Measurements from ENCODE around the gene CWH43. TPM values are rescaled to one million over a fixed set of nuclear protein-coding genes. Genes with fewer than 3 reads are reported as not detected.
A peak's percentile ranks its signal among the peaks of the same experiment; 100 is the strongest.
"Not testable (repeated sequence)": the region's sequence is repeated elsewhere in the genome, so short reads cannot be mapped to it uniquely, and the experiment has no call there.

The CWH43 gene
- total RNA-seq, 4 donors from 2014 or later = not detected

DNA sequence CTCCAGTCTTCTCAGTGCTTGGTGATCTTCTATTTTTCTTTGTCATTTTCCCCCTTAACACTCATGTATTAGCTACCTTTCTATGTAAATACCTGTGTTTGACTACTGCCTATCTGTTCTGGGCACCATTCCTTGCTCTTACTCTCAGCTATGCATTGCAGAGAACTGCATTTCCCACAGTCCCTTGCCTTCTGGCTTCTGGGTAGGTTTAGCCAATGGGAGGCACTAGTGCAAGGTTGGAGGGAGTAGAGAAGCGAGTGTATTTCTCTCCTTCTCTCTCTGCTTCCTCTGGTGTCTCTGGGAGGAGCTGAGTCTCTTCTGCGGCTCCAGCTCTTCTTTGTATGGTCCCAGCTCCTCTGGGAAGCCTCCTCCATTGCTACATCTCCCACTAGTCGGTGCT, 50.5 kb downstream of the CWH43 start:
- no peak for ATAC-seq (ENCODE audit: low FRiP score)
- TF ChIP-seq, protein P1, sequence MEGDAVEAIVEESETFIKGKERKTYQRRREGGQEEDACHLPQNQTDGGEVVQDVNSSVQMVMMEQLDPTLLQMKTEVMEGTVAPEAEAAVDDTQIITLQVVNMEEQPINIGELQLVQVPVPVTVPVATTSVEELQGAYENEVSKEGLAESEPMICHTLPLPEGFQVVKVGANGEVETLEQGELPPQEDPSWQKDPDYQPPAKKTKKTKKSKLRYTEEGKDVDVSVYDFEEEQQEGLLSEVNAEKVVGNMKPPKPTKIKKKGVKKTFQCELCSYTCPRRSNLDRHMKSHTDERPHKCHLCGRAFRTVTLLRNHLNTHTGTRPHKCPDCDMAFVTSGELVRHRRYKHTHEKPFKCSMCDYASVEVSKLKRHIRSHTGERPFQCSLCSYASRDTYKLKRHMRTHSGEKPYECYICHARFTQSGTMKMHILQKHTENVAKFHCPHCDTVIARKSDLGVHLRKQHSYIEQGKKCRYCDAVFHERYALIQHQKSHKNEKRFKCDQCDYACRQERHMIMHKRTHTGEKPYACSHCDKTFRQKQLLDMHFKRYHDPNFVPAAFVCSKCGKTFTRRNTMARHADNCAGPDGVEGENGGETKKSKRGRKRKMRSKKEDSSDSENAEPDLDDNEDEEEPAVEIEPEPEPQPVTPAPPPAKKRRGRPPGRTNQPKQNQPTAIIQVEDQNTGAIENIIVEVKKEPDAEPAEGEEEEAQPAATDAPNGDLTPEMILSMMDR (IDR thresholded peaks at IDR 0.05) = no peak
- no peak for DNase-seq (ENCODE audit: low spot score)

DNA sequence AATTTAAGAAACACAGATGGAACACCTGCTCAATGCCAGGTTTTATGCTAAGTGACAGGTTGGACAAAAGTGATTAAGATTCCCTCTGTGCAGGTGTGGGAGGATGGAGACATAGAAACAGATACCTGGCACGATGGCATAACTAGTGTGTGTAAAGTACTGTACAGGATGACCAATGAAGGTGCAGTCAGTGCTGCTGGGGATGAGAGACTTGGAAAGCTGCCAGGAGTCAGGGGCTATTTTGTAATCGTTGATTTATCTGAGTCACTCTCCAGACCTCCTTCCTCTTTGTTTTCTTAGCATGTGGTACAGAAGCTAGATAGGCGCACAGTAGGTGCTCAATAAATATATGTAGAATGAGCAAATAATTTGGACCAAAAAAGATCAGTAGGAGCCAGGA, 58.2 kb downstream of the CWH43 start:
- ATAC-seq (ENCODE audit: low FRiP score) = no peak
- no peak for DNase-seq (ENCODE audit: low spot score)
- TF ChIP-seq, protein P1 (IDR thresholded peaks at IDR 0.05) = no peak

DNA sequence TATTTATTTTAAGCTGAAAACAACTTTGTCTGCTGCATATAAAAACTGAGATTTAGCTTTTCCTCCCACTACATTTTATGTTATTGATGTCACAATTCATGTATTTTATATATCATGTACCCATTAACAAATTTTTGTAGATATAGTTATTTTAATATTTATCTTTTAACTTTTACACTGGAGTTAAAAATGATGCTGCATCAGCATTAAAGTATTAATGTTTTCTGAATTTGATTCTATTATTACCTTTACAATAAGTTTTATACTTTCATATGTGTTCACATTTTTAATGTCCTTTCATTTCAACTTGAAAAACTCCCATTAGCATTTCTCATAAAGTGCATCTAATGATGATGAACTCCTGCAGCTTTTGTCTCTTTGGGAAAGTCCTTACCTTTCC, 72.2 kb downstream of the CWH43 start:
- TF ChIP-seq, protein P1 (IDR thresholded peaks at IDR 0.05) = no peak
- DNase-seq (ENCODE audit: low spot score) (no peak), ATAC-seq (ENCODE audit: low FRiP score) (no peak)

DNA sequence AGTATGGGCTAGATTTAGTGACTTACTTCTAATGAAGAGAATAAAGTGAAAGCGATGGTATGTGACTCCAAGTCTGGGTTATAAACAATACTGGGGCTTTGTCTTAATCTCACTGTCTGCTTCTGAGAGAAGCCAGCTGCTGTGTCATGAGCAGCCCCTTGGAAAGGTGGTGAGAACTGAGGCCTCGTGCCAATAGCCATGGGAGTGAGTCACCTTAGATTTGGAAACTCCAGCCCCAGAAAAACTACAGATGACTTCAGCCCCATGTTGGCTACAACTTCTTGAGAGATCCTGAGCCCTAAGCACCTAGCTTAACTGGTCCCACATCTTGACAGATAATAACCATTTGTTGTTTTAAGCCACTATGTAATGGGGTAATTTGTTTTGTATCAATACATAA, 77.6 kb downstream of the CWH43 start:
- TF ChIP-seq, protein P1 (IDR thresholded peaks at IDR 0.05) = no peak
- ATAC-seq (ENCODE audit: low FRiP score) (no peak), DNase-seq (ENCODE audit: low spot score) (no peak)

DNA sequence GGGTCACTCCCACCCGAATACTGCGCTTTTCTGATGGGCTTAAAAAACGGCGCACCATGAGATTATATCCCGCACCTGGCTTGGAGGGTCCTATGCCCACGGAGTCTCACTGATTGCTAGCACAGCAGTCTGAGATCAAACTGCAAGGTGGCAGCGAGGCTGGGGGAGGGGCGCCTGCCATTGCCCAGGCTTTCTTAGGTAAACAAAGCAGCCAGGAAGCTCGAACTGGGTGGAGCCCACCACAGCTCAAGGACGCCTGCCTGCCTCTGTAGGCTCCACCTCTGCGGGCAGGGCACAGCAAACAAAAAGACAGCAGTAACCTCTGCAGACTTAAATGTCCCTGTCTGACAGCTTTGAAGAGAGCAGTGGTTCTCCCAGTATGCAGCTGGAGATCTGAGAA, 86.1 kb downstream of the CWH43 start:
- ATAC-seq (ENCODE audit: low FRiP score); DNase-seq (ENCODE audit: low spot score): not testable (repeated sequence)

DNA sequence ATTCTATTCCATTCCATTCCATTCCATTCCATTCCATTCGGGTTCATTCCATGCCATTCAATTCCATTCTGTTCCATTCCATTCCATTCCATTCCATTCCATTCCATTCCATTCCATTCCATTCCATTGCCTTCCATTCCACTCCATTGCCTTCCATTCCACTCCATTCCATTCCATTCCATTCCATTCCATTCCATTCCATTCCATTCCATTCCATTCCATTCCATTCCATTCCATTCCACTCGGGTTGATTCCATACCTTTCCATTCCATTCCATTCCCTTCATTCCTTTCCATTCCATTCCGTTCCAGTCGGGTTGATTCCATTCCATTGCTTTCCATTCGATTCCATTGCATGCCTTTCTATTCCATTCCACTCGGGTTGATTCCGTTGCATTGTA, 105.8 kb downstream of the CWH43 start:
- DNase-seq (ENCODE audit: low spot score) = not testable (repeated sequence)
- ATAC-seq (ENCODE audit: low FRiP score) = peak; percentile 58

DNA sequence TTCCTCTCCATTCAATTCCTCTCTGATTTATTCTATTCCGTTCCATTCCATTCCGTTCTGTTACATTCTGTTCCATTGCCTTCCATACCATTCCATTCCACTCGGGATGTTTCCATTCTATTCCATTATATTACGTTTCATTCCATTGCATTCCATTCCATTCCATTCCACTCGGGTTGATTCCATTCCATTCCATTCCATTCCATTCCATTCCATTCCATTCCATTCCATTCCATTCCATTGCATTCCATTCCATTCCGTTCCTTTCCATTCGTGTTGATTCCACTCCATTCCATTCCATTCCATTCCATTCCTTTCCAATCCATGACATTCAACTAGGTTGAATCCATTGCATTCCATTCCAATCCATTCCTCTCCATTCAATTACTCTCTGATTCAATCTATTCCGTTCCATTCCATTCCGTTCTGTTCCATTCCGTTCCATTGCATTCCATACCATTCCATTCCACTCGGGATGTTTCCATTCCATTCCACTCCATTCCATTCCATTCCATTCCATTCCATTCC, 106.6 kb downstream of the CWH43 start:
- peak; percentile 85 for ATAC-seq (ENCODE audit: low FRiP score)
- not testable (repeated sequence) for DNase-seq (ENCODE audit: low spot score)

DNA sequence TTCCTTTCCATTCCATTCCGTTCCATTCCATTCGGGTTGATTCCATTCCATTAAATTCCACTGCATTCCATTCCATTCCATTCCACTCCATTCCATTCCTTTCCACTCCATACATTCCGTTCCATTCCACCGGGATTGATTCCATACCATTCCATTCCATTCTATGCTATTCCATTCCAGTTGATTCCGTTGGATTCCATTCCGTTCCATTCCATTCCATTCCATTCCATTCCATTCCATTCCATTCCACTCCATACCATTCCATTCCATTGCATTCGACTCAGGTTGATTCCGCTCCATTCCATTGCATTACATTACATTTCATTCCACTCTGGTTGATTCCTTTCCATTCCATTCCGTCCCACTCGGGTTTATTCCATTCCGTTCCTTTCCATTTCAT, 110.1 kb downstream of the CWH43 start:
- not testable (repeated sequence) for ATAC-seq (ENCODE audit: low FRiP score)

DNA sequence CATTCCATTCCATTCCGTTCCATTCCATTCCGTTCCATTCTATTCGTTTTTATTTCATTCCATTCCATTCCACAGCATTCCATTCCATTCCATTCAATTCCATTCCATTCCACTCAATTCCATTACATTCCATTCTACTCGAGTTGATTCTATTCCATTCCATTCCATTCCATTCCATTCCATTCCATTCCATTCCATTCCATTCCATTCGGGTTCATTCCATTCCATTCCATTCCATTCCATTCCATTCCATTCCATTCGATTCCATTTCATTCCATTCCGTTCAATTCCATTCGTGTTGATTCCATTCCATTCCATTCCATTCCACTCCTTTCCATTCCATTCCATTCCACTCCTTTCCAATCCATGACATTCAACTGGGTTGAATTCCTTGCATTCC, 110.6 kb downstream of the CWH43 start:
- DNase-seq (ENCODE audit: low spot score) = not testable (repeated sequence)
- ATAC-seq (ENCODE audit: low FRiP score) = peak; percentile 52

More for the DNA sequence above, 110.1 kb downstream of the CWH43 start:
- DNase-seq (ENCODE audit: low spot score) = not testable (repeated sequence)

DNA sequence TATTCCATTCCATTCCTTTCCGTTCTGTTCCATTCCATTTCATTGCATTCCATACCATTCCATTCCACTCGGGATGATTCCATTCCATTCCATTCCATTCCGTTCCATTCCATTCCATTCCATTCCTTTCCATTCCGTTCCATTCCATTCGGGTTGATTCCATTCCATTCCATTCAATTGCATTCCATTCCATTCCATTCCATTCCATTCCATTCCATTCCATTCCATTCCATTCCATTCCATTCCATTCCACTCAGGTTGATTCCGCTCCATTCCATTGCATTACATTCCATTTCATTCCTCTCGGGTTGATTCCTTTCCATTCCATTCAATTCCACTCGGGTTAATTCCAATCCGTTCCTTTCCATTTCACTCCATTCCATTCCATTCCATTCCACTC, 111.0 kb downstream of the CWH43 start:
- ATAC-seq (ENCODE audit: low FRiP score) = peak; percentile 47
- DNase-seq (ENCODE audit: low spot score) = not testable (repeated sequence)

DNA sequence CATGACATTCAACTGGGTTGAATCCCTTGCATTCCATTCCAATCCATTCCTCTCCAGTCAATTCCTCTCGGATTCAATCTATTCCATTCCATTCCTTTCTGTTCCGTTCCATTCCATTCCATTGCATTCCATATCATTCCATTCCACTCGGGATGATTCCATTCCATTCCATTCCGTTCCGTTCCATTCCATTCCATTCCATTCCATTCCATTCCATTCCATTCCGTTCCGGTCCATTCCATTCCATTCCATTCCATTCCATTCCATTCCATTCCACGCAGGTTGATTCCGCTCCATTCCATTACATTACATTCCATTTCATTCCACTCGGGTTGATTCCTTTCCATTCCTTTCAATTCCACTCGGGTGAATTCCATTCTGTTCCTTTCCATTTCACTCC, 111.4 kb downstream of the CWH43 start:
- DNase-seq (ENCODE audit: low spot score); ATAC-seq (ENCODE audit: low FRiP score): not testable (repeated sequence)

DNA sequence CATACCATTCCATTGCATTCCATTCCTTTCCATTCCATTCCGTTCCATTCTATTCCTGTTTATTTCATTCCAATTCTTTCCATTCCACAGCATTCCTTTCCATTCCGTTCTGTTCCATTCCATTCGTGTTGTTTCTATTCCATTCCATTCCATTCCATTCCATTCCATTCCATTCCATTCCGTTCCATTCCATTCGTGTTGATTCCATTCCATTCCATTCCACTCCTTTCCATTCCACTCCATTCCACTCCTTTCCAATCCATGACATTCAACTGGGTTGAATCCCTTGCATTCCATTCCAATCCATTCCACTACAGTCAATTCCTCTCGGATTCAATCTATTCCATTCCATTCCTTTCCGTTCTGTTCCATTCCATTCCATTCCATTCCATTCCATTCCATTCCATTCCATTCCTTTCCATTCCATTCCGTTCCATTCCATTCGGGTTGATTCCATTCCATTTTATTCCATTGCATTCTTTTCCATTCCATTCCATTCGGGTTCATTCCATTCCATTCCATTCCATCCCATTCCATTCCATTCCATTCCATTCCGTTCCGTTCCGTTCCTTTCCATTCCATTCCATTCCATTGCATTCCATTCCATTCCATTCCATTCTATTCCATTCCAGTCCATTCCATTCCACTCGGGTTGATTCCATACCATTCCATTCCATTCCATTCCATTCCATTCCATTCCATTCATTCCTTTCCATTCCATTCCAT, 112.1 kb downstream of the CWH43 start:
- not testable (repeated sequence) for DNase-seq (ENCODE audit: low spot score)
- peak; percentile 17 for ATAC-seq (ENCODE audit: low FRiP score)

DNA sequence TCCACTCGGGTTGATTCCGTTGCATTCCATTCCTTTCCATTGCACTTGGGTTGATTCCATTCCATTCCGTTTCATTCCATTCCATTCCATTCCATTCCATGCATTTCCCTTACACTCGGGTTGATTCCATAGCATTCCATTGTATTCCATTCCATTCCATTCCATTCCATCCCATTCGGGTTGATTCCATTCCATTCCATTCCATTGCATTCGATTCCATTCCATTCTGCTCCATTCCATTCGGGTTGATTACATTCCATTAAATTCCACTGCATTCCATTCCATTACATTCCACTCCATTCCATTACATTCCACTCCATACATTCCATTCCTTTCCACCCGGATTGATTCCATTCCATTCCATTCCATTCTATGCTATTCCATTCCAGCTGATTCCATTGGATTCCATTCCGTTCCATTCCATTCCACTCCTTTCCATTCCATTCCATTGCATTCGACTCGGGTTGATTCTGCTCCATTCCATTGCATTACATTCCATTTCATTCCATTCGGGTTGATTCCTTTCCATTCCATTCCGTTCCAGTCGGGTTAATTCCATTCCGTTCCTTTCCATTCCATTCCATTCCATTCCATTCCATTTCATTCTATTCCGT, 113.9 kb downstream of the CWH43 start:
- DNase-seq (ENCODE audit: low spot score); ATAC-seq (ENCODE audit: low FRiP score): not testable (repeated sequence)

DNA sequence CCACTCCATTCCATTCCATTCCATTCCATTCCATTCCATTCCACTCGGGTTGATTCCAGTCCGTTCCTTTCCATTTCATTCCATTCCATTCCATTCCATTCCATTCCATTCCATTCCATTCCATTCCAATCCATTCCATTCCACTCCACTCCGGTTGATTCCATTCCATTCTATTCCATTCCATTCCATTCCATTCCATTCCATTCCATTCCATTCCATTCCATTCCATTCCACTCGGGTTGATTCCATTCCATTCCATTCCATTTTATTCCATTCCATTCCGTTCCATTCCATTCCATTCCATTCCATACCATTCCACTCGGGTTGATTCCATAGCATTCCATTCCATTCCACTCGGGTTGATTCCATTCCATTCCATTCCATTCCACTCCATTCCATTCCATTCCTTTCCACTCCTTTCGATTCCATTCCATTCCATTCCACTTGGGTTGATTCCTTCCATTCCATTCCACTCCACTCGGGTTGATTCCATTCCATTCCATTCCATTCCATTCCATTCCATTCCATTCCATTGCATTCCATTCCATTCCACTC, 116.3 kb downstream of the CWH43 start:
- ATAC-seq (ENCODE audit: low FRiP score) = peak; percentile 41
- not testable (repeated sequence) for DNase-seq (ENCODE audit: low spot score)

Data from omental fat pad (tissue), 4 donors.